ENCODE results near the gene UNG. TPM values are rescaled to one million over a fixed set of nuclear protein-coding genes. Genes with fewer than 3 reads are reported as not detected.
"Not testable (repeated sequence)": the region's sequence is repeated elsewhere in the genome, so short reads cannot be mapped to it uniquely, and the experiment has no call there.

UNG gene
- total RNA-seq, 1 donor from 2014 or later: 48.2 TPM

DNA sequence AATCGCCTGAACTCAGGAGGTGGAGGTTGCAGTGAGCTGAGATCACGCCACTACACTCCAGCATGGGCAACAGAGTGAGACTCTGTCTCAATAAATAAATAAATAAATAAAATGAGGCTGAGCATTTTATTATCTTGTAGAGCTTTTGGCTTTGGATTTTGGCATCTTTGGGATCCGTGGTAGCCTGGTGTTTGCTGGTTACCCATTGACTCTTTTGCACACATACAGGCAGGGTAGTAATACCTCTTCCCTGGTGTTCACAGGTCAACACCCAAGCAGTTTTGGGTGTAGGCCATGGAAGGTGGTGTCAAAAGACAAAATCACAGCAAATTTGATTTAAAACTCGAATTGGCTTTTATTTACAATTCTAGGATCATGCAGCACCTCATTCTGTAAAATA is 46.8 kb downstream of the UNG start:
- no peak for DNase-seq (ENCODE audit: low spot score in 2 of 2, unreplicated experiment in 2 of 2)
- Mint-ChIP-seq H3K36me3 (no peaks in the 10 kb centered on the region), H3K27me3 (ENCODE audit: low read depth) (peaks cover 2% of the 10 kb centered on the region), H3K4me1 (no peaks in the 10 kb centered on the region), H3K27ac (no peak overlapping the region), H3K9me3 (no peaks in the 10 kb centered on the region), H3K4me3 (no peak overlapping the region)
- TF ChIP-seq, protein P1, sequence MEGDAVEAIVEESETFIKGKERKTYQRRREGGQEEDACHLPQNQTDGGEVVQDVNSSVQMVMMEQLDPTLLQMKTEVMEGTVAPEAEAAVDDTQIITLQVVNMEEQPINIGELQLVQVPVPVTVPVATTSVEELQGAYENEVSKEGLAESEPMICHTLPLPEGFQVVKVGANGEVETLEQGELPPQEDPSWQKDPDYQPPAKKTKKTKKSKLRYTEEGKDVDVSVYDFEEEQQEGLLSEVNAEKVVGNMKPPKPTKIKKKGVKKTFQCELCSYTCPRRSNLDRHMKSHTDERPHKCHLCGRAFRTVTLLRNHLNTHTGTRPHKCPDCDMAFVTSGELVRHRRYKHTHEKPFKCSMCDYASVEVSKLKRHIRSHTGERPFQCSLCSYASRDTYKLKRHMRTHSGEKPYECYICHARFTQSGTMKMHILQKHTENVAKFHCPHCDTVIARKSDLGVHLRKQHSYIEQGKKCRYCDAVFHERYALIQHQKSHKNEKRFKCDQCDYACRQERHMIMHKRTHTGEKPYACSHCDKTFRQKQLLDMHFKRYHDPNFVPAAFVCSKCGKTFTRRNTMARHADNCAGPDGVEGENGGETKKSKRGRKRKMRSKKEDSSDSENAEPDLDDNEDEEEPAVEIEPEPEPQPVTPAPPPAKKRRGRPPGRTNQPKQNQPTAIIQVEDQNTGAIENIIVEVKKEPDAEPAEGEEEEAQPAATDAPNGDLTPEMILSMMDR (IDR thresholded peaks at IDR 0.05; ENCODE audit: unreplicated experiment): no peak

DNA sequence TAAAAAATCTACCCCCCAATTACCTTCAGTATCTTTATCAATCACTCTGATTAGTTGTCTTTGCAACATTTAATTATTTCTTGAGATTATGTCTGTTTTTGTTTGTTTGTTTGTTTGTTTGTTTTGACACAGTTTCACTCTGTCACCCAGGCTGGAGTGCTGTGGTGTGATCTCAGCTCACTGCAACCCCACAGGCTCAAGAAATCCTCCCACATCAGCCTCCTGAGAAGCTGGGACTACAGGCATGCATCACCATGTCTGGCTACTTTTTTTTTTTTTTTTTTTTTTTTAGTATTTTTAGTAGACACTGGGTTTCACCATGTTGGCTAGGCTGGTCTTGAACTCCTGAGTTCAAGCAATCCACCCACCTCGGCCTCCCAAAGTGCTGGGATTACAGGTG is 49.7 kb downstream of the UNG start:
- not testable (repeated sequence) for H3K4me3 Mint-ChIP-seq; H3K36me3 Mint-ChIP-seq; H3K9me3 Mint-ChIP-seq; H3K27ac Mint-ChIP-seq; H3K4me1 Mint-ChIP-seq; DNase-seq (ENCODE audit: low spot score in 2 of 2, unreplicated experiment in 2 of 2)
- peaks cover 23% of the 10 kb centered on the region for H3K27me3 Mint-ChIP-seq (ENCODE audit: low read depth)

DNA sequence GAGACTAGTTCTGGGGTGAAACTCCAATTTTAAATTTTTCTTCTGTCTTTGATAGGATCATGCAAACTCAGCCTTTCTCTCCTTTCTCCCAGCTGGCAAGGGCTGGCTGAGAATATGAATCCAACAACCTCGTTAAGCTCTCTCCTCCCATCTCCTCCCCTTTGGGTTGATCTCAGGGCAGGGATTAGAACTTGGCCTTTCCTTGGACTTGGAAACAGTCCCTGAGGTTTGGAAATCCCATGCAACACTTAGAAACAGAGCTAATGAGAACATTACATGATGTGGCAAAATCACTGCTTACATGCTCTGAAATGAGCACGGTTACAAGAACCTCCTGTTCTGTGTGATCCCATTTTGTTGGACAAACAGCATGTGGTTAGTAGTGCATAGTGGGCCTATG is 50.6 kb downstream of the UNG start:
- no peak overlapping the region for H3K27ac Mint-ChIP-seq
- H3K4me1 Mint-ChIP-seq: no peaks in the 10 kb centered on the region

GRCh38 chr12:109150124-109150640 is 52.8 kb downstream of the UNG start:
- H3K4me1 Mint-ChIP-seq: peaks cover 10% of the 10 kb centered on the region
- TF ChIP-seq, protein P1 (IDR thresholded peaks at IDR 0.05; ENCODE audit: unreplicated experiment): no peak

More for the DNA sequence above, 50.6 kb downstream of the UNG start:
- TF ChIP-seq, protein P1 (IDR thresholded peaks at IDR 0.05; ENCODE audit: unreplicated experiment): no peak
- no peak for DNase-seq (ENCODE audit: low spot score in 2 of 2, unreplicated experiment in 2 of 2)
- H3K27me3 Mint-ChIP-seq (ENCODE audit: low read depth): peaks cover 25% of the 10 kb centered on the region
- H3K9me3 Mint-ChIP-seq: no peaks in the 10 kb centered on the region
- H3K36me3 Mint-ChIP-seq: no peaks in the 10 kb centered on the region
- no peak overlapping the region for H3K4me3 Mint-ChIP-seq

GRCh38 chr12:109151457-109151856 is 54.1 kb downstream of the UNG start:
- TF ChIP-seq, protein P1 (IDR thresholded peaks at IDR 0.05; ENCODE audit: unreplicated experiment): no peak
- no peak overlapping the region for H3K27ac Mint-ChIP-seq
- no peaks in the 10 kb centered on the region for H3K36me3 Mint-ChIP-seq
- H3K4me1 Mint-ChIP-seq: peaks cover 13% of the 10 kb centered on the region
- DNase-seq (ENCODE audit: low spot score in 2 of 2, unreplicated experiment in 2 of 2): no peak
- H3K9me3 Mint-ChIP-seq: no peaks in the 10 kb centered on the region
- no peak overlapping the region for H3K4me3 Mint-ChIP-seq
- H3K27me3 Mint-ChIP-seq (ENCODE audit: low read depth): peaks cover 29% of the 10 kb centered on the region

More at GRCh38 chr12:109150124-109150640, 52.8 kb downstream of the UNG start:
- no peaks in the 10 kb centered on the region for H3K9me3 Mint-ChIP-seq
- H3K4me3 Mint-ChIP-seq: no peak overlapping the region
- no peaks in the 10 kb centered on the region for H3K36me3 Mint-ChIP-seq
- no peak for DNase-seq (ENCODE audit: low spot score in 2 of 2, unreplicated experiment in 2 of 2)
- H3K27me3 Mint-ChIP-seq (ENCODE audit: low read depth): peaks cover 29% of the 10 kb centered on the region
- no peak overlapping the region for H3K27ac Mint-ChIP-seq

DNA sequence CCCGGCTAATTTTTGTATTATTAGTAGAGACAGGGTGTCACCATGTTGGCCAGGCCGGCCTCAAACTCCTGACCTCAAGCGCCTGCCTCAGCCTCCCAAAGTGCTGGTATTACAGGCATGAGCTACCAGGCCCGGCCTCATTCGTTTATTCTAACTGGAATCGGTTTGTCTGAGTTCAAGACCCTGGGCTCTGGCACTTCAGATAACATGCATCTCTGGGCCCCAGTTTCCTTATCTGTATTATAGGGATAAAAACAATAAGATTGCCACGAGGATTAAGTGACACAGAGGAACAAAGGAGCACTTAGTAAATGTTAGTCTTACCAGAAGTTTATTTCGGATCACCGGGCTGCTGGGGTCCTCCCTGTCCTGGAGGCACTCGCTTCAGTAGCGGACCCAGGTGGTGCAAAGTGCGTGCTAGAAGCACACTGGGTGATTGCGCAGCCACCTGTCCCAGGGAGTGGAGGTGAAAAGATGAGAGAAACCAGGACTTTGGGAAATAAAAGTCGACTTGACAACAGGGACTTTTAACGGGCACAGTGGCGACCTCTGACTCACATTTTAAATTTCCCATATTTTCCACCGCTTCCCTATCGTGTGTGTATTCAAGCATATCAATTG is 56.5 kb downstream of the UNG start:
- no peak for DNase-seq (ENCODE audit: low spot score in 2 of 2, unreplicated experiment in 2 of 2)
- Mint-ChIP-seq H3K36me3 (no peaks in the 10 kb centered on the region), H3K4me1 (peaks cover 13% of the 10 kb centered on the region), H3K4me3 (peak overlapping the region; percentile 80), H3K27ac (peak overlapping the region; percentile 34), H3K27me3 (ENCODE audit: low read depth) (peaks cover 29% of the 10 kb centered on the region), H3K9me3 (no peaks in the 10 kb centered on the region)
- TF ChIP-seq, protein P1 (IDR thresholded peaks at IDR 0.05; ENCODE audit: unreplicated experiment): no peak

Data from mesothelial cell of epicardium (in vitro differentiated cells).